Heart left ventricle (tissue), 16 donors: ENCODE results near the gene TEX36. TPM values are rescaled to one million over a fixed set of nuclear protein-coding genes. Genes with fewer than 3 reads are reported as not detected.
"Not testable (repeated sequence)": the region's sequence is repeated elsewhere in the genome, so short reads cannot be mapped to it uniquely, and the experiment has no call there.

Experiments
- ATAC-seq, 4 donors: fragments of 200-7000 bp; cut with Tn5 transposase; one replicate each; pipeline ENCODE4 v1.9.1; 2020 to 2022; ENCODE audit warnings: moderate library complexity in 4 of 4, mild to moderate bottlenecking in 3 of 4, moderate number of reproducible peaks in 1 of 4
- DNase-seq, 5 donors: peaks; one replicate each; pipeline ENCODE4 v3.0.0-alpha.2; 2020
- H3K27ac ChIP-seq, 12 donors: fragments of 200-600 bp; sonication (generic) in 4 of 12; one replicate each; pipeline versions ENCODE4 v1.5.0 to v1.8.0; 2016 to 2022; ENCODE audit warnings: mild to moderate bottlenecking in 2 of 12
- H3K27me3 ChIP-seq, 9 donors: fragments of 200-600 bp; sonication (generic) in 2 of 9; one replicate each; pipeline versions ENCODE4 v1.5.1 to v1.8.0; 2016 to 2022; ENCODE audit warnings: mild to moderate bottlenecking in 3 of 9
- H3K36me3 ChIP-seq, 9 donors: fragments of 200-600 bp; sonication (generic) in 2 of 9; one replicate each; pipeline versions ENCODE4 v1.5.0 to v1.8.0; 2018 to 2022; ENCODE audit warnings: mild to moderate bottlenecking in 2 of 9
- H3K4me1 ChIP-seq, 12 donors: fragments of 200-600 bp; sonication (generic) in 4 of 12; one replicate each; pipeline versions ENCODE4 v1.5.0 to v1.8.0; 2016 to 2022; ENCODE audit warnings: mild to moderate bottlenecking in 3 of 12
- H3K4me3 ChIP-seq, 12 donors: fragments of 200-600 bp; sonication (generic) in 4 of 12; one replicate each; pipeline versions ENCODE4 v1.5.0 to v1.8.0; 2017 to 2022; ENCODE audit warnings: mild to moderate bottlenecking in 9 of 12, moderate library complexity in 4 of 12
- H3K9me3 ChIP-seq, 12 donors: fragments of 200-600 bp; sonication (generic) in 4 of 12; one replicate each; pipeline versions ENCODE4 v1.5.0 to v1.8.0; 2016 to 2022; ENCODE audit warnings: mild to moderate bottlenecking in 1 of 12
- POLR2A ChIP-seq, 2 donors: fragments of 450-650 bp; IDR thresholded peaks; one replicate each; pipeline ENCODE4 v1.6.1; 2017; ENCODE audit warnings: antibody characterized with exemption in 2 of 2, mild to moderate bottlenecking in 2 of 2, moderate library complexity in 2 of 2
- WGBS, 4 donors: extraction: QIAGEN DNeasy Blood & Tissue Kit in 2 of 4; methylation state at CpG; one replicate each; pipeline versions ENCODE4 v1.1.5 to v1.1.7; 2013 to 2018; 5-methylcytosine and 5-hydroxymethylcytosine counted together
- intact Hi-C, 10 donors: fragments of 100-400 bp; cut with DNase I; formaldehyde crosslinking; loops; one replicate each; pipeline versions ENCODE4 v1.11.1 to v1.14.2; 2022
- polyA plus RNA-seq, 2 donors: library from polyadenylated mRNA; stranded (reverse); fragments of 200-250 nt; gene quantifications; one replicate each; pipeline ENCODE4 v1.2.3, GENCODE V29; 2013
- total RNA-seq, 9 donors: library from RNA; depleted of rRNA in 2 of 9; stranded (reverse); fragments of >200 nt in 2 of 9; fragmentation: NEBNext Ultra II Directional in 3 of 9; extraction: Animal tissue kit (Norgen Biotek cat#: 25700) in 3 of 9; gene quantifications; one replicate each; pipeline versions ENCODE4 v1.1.0 to v1.2.4, GENCODE V29; 2016 to 2023
- TF ChIP-seq, protein P1 (sequence below), 12 donors: fragments of 200-600 bp; sonication (generic) in 4 of 12; IDR thresholded peaks; one replicate each; pipeline versions ENCODE4 v1.5.0 to v1.8.0; 2018 to 2022; ENCODE audit warnings: antibody characterized with exemption in 12 of 12, mild to moderate bottlenecking in 5 of 12
- donor health status: ischemic (EF 13 %, LVEDD 7.1; RV severe dilation, severe dysfunction).
- donor health status: healthy with polysubstance abuse.
- donor health status: DM: no; HTN: yes; CAD: no.
- donor health status: DM: no; HTN: no; CAD: no.
- donor health status: ischemic (EF 25% LVEDD 6.9; RV normal size, moderate dysfunction).
- donor health status: ischemic (EF 25% LVEDD 5.7; RV mildly dilated, moderate dysfunction).
- donor health status: healthy.
- donor health status: DM: yes; HTN: yes; CAD: no.
- donor health status: ischemic (EF 35%, LVEDD 5.7; RV mildly dilated, moderate dysfunction).
- donor health status: nonischemic (EF 11% LVEDD 7.7; RV severe dilation, severe dysfunction).
- donor health status: DM: yes; HTN: yes; CAD: no.
- donor health status: PGD.
- donor health status: ischemic (EF 29% LVEDD 5.4; RV normal size, mild dysfunction).
- donor health status: nonischemic (EF 23%, LVEDD 6.1; RV moderate dilation, normal function).

Gene TEX36
- total and polyA plus RNA-seq, 11 donors, result not detected

DNA sequence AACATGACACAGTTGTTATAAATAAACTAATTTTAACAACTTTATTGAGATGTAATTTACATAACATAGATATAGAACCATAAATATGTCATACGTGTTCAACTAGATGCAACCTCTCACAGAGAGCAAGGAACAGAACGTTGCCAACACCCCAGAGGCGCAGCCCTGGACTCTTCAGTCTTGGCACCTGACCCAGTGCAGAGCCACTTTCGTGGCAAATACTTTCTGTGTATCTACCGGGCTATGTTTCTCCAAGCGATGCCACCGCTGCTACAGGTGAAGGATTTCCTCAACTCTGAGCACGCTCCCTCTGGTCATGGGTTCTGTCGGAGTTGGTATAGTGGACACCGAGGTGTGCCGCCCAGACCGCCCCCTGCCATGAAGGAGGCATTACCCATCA, 57.4 kb downstream of the TEX36 start:
- 80 to 93% (median 86%) methylated on average over 9 to 12 of the region's 12 CpGs for WGBS, 4 donors
- Histone ChIP-seq H3K4me3 (no peak overlapping the region), H3K9me3 (no peaks in the 10 kb centered on the region), H3K36me3 (no peaks in the 10 kb centered on the region), H3K27ac (no peak overlapping the region), H3K27me3 (peaks cover 0 to 16% (median 4%) of the 10 kb centered on the region in 9 donors), H3K4me1 (no peaks in the 10 kb centered on the region)
- no peak for ATAC-seq
- intact Hi-C loops, result no loop called here
- no peak for TF ChIP-seq POLR2A (IDR thresholded peaks at IDR 0.05)
- TF ChIP-seq, protein P1, sequence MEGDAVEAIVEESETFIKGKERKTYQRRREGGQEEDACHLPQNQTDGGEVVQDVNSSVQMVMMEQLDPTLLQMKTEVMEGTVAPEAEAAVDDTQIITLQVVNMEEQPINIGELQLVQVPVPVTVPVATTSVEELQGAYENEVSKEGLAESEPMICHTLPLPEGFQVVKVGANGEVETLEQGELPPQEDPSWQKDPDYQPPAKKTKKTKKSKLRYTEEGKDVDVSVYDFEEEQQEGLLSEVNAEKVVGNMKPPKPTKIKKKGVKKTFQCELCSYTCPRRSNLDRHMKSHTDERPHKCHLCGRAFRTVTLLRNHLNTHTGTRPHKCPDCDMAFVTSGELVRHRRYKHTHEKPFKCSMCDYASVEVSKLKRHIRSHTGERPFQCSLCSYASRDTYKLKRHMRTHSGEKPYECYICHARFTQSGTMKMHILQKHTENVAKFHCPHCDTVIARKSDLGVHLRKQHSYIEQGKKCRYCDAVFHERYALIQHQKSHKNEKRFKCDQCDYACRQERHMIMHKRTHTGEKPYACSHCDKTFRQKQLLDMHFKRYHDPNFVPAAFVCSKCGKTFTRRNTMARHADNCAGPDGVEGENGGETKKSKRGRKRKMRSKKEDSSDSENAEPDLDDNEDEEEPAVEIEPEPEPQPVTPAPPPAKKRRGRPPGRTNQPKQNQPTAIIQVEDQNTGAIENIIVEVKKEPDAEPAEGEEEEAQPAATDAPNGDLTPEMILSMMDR (IDR thresholded peaks at IDR 0.05), result no peak
- no peak for DNase-seq

DNA sequence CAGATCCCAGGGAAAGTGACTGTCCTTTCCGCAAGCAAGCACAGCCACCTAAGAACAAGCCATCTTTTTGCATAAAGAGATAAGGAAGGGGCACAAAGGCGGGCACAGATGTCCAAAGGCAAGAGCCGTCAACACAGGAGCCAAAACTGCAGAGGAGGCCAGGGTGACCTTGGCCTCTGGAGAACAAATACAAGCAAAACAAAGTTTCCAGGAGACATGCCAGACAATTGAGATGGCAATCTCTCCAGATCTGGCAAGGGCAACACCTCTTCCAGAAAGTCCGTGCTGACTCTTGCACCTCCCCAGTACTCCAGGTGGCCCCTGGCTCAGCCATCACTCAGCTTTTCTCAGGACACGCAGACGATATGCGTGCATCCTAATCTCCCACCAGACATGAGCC, 58.2 kb downstream of the TEX36 start:
- TF ChIP-seq POLR2A (IDR thresholded peaks at IDR 0.05), result no peak
- TF ChIP-seq, protein P1 (IDR thresholded peaks at IDR 0.05), result no peak
- H3K9me3 ChIP-seq, result no peaks in the 10 kb centered on the region
- no peaks in the 10 kb centered on the region for H3K4me1 ChIP-seq
- H3K36me3 ChIP-seq, result no peaks in the 10 kb centered on the region
- H3K4me3 ChIP-seq, result no peak overlapping the region
- DNase-seq, result no peak
- H3K27me3 ChIP-seq, result peaks cover 0 to 16% (median 4%) of the 10 kb centered on the region in 9 donors
- H3K27ac ChIP-seq, result no peak overlapping the region
- intact Hi-C loops, result no loop called here
- ATAC-seq, result no peak
- 79 to 82% (median 81%) methylated on average over 7 of the region's 7 CpGs for WGBS, 4 donors

DNA sequence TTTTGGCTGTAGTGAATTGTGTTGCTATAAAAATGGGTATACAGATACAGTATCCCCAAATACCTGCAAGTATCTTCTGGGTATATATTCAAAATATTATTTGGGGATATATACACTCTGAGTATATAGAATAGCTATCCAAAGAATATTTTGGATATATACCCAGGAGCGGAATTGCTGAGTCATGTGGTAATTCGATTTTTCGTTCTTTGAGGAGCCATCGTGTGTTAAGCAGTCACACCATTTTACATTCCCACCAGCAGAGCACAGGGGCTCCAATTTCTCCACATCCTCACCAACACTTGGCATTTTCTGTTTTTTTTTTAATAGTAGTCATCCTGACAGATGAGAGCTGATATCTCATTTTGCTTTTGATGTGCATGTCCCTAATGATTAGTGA, 61.9 kb downstream of the TEX36 start:
- Histone ChIP-seq H3K27me3 (peaks cover 0 to 16% (median 0%) of the 10 kb centered on the region in 9 donors), H3K4me1 (no peaks in the 10 kb centered on the region), H3K4me3 (no peak overlapping the region), H3K9me3 (no peaks in the 10 kb centered on the region), H3K36me3 (no peaks in the 10 kb centered on the region), H3K27ac (no peak overlapping the region)
- TF ChIP-seq, protein P1 (IDR thresholded peaks at IDR 0.05), result no peak
- no peak for TF ChIP-seq POLR2A (IDR thresholded peaks at IDR 0.05)
- no peak for ATAC-seq
- DNase-seq, result no peak
- intact Hi-C loops, result no loop called here
- WGBS, 4 donors, result 88 to 95% (median 89%) methylated on average over 4 of the region's 4 CpGs

DNA sequence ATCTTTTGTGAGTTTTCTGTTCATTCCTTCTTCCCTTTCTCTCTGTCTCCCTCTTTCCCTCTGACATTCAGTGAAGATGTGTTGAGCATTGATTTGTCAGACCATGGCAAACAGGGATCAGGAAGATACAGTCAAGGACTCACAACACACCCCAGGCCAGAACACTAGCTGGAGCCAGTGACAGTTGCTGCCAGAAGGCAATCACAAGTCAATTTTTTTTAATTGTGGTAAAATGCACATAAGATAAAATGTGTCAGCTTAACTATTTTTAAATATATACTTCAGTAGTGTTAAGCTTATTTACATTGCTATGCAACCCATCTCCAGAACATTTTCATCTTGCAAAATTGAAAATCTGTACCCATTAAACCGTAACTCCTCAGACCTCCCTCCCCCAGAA, 62.6 kb downstream of the TEX36 start:
- Histone ChIP-seq H3K9me3 (no peaks in the 10 kb centered on the region), H3K4me1 (no peaks in the 10 kb centered on the region), H3K36me3 (no peaks in the 10 kb centered on the region), H3K27ac (no peak overlapping the region), H3K27me3 (peaks cover 0 to 10% (median 0%) of the 10 kb centered on the region in 9 donors), H3K4me3 (no peak overlapping the region)
- 41 to 73% (median 70%) methylated on average over 1 of the region's 1 CpG for WGBS, 4 donors
- no peak for DNase-seq
- no peak for TF ChIP-seq POLR2A (IDR thresholded peaks at IDR 0.05)
- TF ChIP-seq, protein P1 (IDR thresholded peaks at IDR 0.05), result no peak
- intact Hi-C loops, result no loop called here
- no peak for ATAC-seq

DNA sequence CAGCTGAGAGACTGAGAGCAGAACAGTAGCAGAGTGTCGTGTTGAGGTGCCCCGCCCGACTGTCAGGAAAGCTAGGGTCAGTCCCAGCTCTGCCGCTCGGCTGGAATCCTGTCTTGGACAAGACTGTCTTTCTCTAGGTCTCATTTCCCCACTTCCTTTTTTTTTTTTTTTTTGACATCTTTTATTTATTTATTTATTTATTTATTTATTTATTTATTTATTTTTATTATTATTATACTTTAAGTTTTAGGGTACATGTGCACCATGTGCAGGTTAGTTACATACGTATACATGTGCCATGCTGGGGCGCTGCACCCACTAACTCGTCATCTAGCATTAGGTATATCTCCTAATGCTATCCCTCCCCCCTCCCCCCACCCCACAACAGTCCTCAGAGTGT, 69.9 kb downstream of the TEX36 start:
- H3K27me3 ChIP-seq, intact Hi-C loops, H3K27ac ChIP-seq, DNase-seq, ATAC-seq, H3K36me3 ChIP-seq, H3K4me3 ChIP-seq, H3K4me1 ChIP-seq, H3K9me3 ChIP-seq: not testable (repeated sequence)
- 76 to 87% (median 83%) methylated on average over 8 of the region's 8 CpGs for WGBS, 4 donors
